ENCODE measurements around the gene TREML1.
"Not testable (repeated sequence)": the region's sequence is repeated elsewhere in the genome, so short reads cannot be mapped to it uniquely, and the experiment has no call there.

Gene TREML1, protein sequence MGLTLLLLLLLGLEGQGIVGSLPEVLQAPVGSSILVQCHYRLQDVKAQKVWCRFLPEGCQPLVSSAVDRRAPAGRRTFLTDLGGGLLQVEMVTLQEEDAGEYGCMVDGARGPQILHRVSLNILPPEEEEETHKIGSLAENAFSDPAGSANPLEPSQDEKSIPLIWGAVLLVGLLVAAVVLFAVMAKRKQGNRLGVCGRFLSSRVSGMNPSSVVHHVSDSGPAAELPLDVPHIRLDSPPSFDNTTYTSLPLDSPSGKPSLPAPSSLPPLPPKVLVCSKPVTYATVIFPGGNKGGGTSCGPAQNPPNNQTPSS

DNA sequence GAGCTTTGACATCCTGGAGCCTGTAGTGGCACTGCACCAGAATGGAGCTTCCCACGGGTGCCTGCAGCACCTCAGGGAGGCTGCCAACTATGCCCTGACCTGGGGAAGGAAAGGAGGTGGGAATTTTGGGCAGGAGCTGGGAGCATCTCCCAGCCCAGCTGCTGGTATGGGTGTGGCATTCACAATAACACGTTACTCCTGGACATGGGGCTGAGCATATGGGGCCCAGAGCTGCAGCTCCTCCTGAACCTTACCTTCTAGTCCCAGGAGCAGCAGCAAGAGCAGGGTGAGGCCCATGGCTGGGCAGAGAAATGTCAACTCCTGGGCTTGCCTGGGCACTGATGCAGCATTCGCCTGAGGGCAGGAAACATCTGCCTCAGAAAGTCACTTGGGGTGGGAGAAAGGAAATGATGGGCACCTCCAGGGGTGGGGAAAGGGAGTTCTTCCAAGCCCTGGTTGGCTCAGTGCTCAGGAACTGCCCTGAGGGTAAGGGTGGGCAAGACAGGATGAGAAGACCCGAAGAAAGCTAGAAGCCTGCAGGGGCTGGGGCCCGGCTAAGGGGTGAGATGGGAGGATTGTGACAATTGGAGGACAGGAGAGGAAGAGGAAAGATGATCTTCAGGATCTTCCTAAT is at the start of gene TREML1:
Gene TREML1, minus strand, starts transcription at position 356 of the 634 bp plus-strand sequence. Its CDS starts 59 bp downstream, at position 297.
- DNase-seq (ENCODE audit: low read depth), result no peak

DNA sequence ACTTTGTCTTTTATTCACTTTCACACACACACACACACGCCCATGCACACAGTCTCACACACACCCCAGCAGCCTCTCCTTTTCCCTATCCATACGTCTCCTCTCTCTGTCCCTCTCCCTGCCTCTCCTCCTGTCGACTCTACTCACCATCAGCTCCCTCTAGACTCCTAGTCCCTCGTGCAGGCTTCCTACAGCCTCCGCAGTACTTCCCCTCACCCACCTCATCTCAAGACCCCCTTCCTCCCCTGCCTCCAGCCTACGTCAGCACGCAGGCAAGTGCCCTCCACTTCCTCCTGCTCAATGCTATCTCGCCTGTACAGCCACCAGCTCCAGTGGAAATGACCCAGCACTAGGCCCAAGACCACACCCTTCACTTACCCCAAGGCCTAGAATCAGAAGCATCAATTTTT is 47.6 kb upstream of the TREML1 start:
- no peak for DNase-seq (ENCODE audit: low read depth)

DNA sequence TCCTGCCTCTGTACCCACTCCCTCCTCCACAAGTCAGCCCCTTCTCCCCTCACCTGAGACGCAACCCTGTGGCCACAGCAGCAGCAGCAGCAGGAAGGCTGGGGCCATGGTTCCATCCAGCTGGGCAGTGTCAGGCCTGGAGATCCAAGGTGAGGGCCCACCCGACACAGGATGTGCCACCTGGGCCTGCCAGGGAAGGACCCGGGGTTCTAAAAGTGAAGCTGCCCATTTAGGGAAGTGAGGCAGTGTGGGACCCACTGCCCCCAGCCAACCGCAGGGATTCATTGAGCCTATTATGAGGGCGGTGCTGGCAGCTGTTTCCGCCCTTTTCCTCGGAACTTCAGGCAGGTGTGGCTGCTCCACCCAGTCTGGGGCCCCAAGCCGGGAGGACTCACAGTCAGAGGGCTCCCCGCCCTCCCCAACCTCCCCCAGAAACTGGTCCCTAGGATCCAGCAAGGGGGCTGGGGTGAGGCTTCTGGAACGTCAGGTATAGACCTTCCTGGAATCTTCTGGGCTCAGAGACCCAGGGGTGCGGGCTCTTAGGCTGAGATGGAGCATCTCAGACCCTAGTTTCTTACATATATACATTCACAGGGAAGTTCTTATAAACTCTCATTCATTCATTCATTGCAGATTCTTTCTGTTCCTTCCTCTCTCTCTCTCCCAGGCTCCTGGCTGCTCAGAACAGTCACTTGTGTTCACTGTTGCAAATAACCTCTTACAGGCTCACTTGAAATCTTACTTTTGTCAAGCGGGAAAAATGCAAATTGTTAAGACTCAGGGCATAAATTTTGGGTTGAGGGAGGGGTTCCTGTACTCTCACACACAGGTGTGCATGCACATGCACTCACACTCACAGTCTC is 47.0 kb upstream of the TREML1 start, which contains the start of gene TREML2:
Gene TREML2, minus strand, starts transcription at position 249 of the 863 bp plus-strand sequence. Its CDS starts 141 bp downstream, at position 108.
- no peak for DNase-seq (ENCODE audit: low read depth)

DNA sequence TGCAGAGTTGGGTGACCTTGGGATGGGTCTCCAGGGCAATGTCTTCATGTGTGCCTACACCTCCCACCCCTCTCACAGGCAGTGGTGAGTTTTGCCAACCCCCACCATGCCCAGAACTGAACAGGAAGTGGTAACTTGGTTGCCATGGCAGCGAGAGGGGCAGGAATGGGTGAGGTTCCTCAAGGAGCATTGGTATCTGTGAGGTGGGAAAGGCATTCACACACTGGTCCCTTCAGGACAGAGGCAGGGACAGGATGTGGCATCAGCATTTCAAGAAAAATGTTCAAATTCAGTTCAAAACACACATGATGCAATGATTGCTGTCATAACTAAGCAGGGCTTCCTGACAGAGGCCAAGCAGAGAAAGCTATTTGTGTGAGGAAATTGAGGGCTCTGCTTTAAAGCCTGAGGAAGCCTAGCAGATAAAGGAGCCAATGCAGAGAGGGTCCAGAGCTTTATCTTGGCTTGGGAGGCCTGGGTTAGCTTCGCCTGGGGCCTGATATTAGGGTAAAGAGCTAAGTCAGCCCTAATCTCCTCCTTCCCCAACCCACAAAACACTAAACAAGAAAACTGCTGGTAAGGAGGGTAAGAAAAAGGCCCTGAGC is 46.3 kb upstream of the TREML1 start:
- peak; percentile 33 for DNase-seq (ENCODE audit: low read depth)

DNA sequence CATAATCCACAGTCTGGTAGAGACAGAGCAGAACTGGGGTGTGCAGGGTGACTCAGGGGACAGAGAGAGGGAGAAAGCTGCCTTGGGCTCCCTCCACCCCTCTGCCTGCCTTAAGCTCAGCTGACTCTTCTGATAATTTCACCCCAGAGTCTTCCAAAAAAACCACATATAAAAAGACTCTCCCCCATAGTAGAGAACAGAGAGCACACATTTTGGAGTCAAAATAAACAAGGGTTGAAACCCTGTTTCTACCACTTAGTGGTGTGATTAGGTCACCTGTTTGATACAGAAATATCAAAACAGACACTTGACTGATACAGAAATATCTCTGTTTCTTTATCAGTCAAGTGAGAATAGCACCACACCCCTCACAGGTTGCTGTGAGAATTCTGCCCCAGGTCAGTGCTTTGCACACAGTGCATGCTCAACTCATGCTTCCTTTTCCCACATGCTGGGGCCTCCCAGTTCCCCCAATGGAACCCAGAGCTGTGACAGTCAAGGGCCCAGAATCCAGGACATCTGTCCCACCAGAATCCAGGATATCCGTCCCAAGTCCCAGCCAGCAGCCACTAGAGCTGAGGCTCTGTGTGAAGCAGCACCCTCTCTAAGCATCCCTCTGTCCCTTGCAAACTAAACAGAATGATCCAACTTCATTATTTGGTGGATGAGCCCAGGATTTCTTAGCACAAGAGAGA is 45.6 kb upstream of the TREML1 start:
- DNase-seq (ENCODE audit: low read depth), result no peak

DNA sequence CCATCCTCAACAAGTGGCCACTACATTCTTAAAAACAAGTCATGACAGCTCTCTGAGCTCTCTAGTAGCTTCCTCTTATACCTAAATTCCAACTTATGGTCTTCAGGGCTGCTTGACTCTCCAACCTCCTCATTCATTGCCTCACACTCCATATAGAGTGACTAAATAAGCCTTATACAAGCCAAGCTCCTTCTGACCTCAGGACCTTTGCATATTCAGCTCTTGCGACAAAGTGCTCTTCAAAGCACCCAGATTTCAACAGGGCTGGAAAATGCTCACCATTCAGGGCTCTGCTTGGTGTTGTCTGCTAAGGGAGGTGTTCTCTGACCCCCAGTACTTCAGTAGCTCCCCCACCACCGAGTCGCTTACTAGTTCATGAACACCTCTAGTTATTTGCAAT is 43.1 kb upstream of the TREML1 start:
- no peak for DNase-seq (ENCODE audit: low read depth)

DNA sequence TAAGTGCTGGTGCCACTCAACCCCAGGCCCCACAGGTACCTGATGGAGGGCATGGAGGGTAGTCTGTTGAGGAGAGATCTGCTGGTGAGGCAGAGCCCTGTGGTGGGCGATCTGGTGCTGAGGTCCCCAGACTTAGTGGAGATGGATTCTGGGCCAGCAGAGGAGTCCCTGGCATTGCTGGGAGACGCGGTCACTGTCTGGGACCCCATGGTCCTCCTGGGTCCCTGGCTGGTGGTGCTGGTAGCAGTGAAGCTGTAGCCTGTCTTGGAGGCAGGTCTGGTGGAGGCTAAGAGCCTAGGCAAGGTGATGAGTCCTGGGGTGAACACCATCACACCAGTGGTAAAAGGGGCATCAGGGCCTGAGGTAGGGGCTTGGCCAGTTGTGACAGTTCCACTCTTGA is 40.2 kb upstream of the TREML1 start:
- DNase-seq (ENCODE audit: low read depth), result no peak

DNA sequence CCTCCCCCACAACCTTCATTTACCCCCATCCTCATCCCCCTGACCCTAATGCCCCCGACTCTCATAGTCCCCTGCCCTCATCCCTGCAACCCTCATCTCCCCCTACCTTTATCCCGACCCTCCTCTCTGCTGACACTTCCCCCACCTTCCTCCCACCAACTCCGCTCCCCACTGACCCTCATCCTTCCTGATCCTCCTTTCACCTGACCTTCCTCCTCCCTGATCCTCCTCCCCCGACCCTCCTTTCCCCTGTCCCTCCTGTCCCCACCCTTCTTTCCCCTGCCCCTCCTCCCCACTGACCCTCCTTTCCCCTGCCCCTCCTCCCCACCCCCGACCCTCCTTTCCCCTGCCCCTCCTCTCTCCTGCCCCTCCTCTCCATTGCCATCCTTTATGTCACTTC is 39.7 kb upstream of the TREML1 start:
- DNase-seq (ENCODE audit: low read depth), result no peak

DNA sequence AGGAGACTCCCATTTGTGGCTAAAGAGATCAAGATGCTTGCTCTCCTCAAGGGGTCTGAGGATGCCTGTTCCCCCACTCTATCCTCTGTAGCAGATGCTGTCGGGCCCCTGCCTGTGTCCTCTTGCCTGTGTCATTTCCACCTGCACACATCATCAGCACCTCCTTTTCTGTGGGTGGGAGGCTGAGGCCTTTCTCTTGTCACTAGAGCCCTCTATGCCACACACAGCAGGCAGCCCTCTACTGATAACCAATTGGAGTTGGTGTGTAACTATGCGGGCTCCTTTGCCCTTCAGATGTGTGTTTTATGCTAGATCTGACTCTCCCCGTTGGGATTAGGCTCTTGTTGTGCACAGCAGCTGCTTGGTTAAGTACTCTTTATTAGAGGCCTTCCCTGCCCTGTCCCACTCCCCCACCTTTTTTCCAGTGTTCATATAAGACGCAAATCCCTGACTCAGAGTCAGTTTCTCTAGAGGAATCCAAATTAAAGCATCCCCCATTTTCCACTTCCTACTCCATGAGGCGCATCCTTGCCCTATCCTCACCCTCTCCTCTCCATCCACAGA is 39.1 kb upstream of the TREML1 start:
- no peak for DNase-seq (ENCODE audit: low read depth)

DNA sequence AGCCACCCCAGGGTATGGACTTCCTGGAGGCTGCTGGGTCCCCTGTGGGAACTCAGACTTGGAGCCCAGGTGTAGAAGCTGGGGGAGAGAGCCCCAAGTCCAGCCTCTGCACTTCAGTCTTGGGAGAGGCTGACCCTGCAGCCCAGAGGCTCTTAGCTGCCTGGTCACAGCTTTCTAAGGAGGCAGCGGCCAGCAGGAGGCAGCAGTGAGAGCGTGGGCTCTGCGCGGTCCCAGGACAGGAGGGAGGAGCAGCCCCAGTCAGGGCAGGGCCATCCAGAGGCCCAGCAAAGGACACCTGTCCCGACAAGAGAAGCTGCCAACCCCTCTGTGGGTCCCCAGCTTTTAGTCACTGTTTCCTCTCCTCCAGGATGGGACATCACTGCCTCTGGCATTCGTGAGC is 37.4 kb upstream of the TREML1 start:
- no peak for DNase-seq (ENCODE audit: low read depth)

DNA sequence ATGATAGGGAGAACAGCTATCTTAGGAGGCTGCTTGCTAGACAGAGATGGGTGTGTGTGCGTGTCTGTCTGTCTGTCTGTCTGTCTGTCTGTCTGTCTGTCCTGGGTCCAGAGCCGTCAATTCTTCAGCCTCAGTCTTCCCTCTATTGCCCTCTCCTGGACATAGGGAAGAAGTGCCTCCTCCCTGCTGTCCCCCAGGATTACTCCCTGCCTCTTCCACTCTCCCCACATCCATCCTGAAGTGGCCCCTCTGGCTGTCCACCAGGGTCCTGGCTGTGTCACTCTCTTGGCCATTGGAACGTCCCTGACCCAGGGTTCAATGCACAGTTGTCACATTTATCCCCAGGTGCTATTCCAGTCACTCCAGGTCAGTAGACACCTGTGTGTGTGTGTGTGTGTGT is 36.6 kb upstream of the TREML1 start:
- no peak for DNase-seq (ENCODE audit: low read depth)

DNA sequence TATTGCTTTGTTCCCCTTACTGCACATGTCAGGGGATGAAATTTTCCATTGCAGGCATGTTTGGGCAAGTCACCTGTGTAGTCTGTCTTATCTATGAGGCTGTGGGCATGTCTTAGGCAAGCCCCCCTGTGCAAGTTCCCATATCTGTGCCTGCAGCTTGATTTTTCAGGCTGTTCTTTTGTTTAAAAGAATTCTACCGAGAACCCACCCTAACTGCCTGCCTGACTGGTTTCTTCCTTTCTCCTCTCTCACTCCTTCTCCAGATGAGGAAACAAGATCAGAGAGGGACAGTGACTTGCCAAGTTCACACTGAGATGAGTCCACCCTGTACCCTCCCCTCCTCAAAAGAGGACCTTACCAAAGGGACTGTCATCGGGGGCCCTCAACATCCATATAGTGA is 35.8 kb upstream of the TREML1 start:
- no peak for DNase-seq (ENCODE audit: low read depth)

DNA sequence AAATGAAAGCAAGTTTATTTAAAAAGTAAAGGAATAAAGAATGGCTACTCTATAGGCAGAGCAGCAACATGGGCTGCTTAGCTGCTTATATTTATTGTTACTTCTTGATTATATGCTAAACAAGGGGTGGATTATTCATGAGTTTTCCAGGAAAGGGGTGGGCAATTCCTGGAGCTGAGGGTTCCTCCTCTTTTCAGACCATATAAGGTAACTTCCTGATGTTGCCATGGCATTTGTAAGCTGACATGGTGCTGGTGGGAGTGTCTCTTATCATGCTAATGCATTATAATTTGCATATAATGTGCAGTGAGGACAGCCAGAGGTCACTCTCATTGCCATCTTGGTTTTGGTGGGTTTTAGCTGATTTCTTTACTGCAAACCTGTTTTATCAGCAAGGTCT is 34.9 kb upstream of the TREML1 start:
- not testable (repeated sequence) for DNase-seq (ENCODE audit: low read depth)

DNA sequence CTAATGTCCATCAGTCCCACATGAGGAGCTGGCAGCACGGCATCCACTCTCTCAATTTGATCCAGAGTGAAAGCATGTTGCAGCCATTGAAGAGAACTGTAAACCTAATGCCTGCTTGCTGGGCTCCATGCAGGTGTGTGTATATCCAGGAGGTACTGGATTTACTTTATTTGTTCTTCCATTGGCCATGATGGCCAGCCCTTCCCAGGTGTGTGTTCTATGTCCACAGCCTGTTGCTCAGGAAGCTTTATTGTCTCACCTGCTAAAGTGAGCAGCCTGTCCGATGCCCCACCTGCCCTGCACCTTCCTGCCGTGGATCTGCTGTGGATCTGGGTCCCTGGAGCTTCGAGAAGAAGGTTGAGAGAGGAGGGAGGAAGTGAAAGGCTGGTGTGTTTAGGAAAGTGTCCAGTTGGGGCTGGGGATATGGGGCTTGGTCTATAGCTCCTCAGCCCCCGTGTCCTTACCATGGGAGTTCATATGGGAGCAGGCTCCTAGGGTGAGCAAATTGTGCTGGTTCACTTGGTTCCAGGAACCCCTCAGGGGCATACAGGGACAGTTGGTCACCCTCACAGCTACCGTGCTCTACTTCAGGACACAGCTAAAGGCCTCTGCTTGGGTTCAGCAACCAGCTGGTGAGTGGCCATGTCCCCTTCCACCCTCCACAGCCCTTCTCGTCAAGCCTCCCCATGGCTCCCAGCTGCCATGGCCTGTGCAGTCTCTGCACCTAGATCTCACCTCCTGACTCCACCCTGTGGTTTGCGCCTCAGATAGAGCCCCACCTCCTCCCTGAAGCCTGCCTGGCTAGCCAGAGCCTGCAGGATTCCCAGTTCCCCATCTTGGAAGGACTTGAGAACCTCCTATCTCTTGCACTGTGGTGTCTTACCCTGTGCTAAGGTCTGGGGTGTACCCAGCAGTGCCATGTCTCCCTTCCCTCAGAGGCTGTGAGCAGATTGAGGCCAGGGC is 34.1 kb upstream of the TREML1 start:
- DNase-seq (ENCODE audit: low read depth), result no peak

DNA sequence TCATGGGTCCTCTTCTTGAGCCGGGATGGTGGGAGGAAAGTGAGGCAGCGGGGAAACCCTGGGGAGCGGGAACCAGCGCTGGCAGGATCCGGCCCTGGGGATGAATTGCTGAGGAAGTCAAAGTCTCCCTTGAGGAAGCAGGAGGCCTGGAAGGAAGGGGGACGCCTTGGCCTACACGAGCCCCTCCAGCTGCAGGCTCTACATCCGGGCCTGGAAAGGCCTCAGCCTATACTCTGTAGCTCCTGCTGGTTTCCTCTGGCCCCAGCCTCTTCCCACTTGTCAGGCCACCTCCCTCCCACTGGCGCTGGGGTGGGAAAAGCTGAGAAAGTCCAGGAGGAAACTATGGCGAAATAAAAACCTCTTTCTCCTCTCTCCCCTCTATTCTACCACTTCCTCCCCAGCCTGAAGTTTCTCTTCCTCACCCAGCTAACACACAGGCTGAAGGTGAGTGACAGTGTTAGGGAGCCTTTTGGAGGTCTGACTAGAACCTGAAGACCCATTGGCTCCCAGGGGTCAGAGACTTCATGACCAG is 31.9 kb upstream of the TREML1 start:
- DNase-seq (ENCODE audit: low read depth), result no peak

DNA sequence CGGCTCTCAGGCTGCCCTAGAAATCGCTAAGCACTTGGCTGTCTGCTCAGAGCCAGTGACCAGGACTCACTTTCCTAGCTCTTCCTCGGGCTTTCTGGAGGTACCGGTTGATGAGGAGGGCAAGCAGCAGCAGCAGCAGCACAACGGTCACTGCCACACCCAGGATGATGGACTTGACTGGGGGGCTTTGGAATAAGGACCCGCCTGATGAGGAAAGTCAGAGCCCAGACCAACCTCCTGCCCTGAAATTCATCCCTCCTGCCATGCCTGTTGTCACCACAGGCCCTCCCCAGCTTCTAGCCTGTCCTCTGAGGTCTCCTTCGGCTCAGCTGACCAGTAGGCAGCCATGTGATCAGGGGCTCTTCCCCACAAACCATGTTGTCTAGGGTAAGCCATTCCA is 30.6 kb upstream of the TREML1 start:
- DNase-seq (ENCODE audit: low read depth), result no peak

DNA sequence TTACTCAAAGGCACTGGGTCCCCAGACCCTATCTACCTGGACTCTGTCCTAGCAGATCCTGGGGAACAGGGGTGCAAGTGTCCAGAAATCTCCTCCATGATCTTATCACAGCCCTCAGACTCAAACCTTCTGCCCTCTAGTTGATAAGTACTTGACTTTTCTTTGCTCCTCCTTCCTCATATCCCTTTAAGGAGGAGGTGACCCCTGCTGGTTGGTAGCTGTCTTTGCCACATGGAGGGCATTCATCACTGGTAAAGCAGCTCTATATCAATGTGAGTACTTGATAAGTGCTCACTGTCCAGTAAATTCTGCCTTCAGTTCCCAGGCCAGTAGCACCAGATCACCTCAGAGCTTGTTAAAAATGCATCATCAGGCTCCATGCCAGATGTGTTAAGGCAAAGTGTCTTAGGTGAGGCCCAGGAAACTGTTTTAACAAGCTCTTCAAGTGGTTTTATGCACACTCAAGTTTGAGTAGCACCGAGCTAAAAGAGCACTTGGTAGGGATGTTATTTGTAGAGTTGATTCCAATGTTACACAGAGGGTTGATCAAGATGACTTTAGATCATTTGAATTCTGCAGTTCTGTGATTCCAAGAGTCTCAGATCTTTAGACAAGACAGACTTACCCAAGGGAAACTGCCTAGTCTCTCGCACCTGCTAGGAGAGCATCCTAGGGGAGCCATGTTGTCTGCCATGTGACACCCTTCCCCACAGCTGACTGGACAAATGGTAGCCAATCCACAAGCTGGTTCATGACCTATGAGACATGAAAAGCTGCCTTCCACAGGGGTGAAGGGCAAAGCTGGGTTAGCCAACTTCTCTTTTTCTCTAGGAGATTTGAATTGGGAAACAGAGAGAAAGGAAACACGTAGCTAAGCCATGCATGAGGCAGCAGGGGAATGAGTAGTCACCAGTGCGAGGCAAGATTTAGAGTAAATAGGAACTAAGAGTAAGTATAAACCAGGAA is 28.2 kb upstream of the TREML1 start:
- DNase-seq (ENCODE audit: low read depth), result peak; percentile 24

DNA sequence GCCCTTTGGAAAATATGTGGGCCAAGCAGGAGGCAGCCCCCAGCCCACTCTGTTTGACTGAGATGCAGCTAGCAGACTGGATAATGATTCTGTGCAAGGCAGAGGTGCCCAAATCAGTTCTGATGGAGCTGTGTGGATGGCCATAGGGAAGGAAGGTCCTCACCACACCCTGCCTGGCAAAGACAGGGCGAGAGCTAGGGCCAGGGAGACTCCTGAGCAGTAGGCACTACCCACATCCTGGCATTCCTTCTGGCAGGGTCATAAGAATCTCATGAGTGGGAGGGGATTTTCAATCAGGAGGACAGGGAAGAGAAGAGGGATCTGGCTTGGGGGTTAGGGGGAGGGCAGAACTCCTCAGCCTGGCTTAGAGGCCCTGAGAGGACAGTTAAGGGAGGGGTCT is 27.4 kb upstream of the TREML1 start:
- no peak for DNase-seq (ENCODE audit: low read depth)

DNA sequence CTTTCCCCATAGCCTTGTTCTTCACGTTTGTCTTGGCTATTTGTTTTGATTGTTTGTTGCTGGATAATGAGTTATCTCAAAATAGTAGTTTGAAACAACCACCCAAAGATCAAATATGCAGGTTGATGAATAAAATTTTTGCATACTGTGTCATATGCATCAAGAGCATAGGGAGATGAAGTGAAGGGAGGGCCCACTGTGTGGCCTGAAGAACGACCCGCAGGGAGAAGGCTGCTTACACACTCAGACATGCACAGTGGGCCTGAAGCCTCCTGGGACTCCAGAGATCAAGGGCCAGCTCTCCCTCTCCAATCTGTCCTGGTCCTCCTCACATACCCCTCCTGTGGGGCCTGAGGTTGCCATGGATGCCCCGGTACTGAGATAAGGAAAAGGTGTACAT is 25.0 kb upstream of the TREML1 start:
- no peak for DNase-seq (ENCODE audit: low read depth)
